Mesenchymal stem cell (in vitro differentiated cells and primary cell): ENCODE measurements around the gene SUPT3H.

Experiments
- DNase-seq: peaks from one replicate; pipeline ENCODE4 v3.0.0-alpha.2; 2013
- H2AFZ ChIP-seq: one replicate; pipeline ENCODE4 v1.6.1; 2013; ENCODE audit warnings: low read depth, mild to moderate bottlenecking, control low read depth, inconsistent platforms, low read length, moderate library complexity
- H2AK5ac ChIP-seq: 2 replicates; pipeline ENCODE4 v1.6.1; 2013; ENCODE audit warnings: low read length, moderate library complexity, mild to moderate bottlenecking, inconsistent platforms; ENCODE audit not compliant: severe bottlenecking
- H2BK120ac ChIP-seq: one replicate; pipeline ENCODE4 v1.6.1; 2013; ENCODE audit warnings: low read depth, mild to moderate bottlenecking, inconsistent platforms, low read length, moderate library complexity
- H2BK12ac ChIP-seq, 2 experiments: one replicate each; pipeline ENCODE4 v1.6.1; 2013; ENCODE audit warnings: inconsistent platforms in 2 of 2, low read length in 2 of 2, mild to moderate bottlenecking in 2 of 2, moderate library complexity in 2 of 2, control low read depth in 1 of 2
- H2BK15ac ChIP-seq: one replicate; pipeline ENCODE4 v1.6.1; 2013; ENCODE audit warnings: mild to moderate bottlenecking, low read depth, inconsistent platforms; ENCODE audit not compliant: poor library complexity, severe bottlenecking
- H2BK5ac ChIP-seq: 2 replicates; pipeline ENCODE4 v1.6.1; 2013; ENCODE audit warnings: low read depth, mild to moderate bottlenecking, low read length, control low read depth, inconsistent platforms; ENCODE audit not compliant: poor library complexity, severe bottlenecking
- H3K14ac ChIP-seq, 2 experiments: one replicate each; pipeline ENCODE4 v1.6.1; 2013; ENCODE audit warnings: inconsistent platforms in 2 of 2, low read length in 2 of 2, control low read depth in 1 of 2, mild to moderate bottlenecking in 1 of 2, moderate library complexity in 1 of 2
- H3K18ac ChIP-seq, 2 experiments: one replicate each; pipeline ENCODE4 v1.6.1; 2013; ENCODE audit warnings: inconsistent platforms in 2 of 2, low read length in 2 of 2, control low read depth in 1 of 2, low read depth in 1 of 2, mild to moderate bottlenecking in 1 of 2
- H3K23ac ChIP-seq, 2 experiments: one replicate each; pipeline ENCODE4 v1.6.1; 2013; ENCODE audit warnings: inconsistent platforms in 2 of 2, low read length in 2 of 2, mild to moderate bottlenecking in 2 of 2, moderate library complexity in 2 of 2, control low read depth in 1 of 2
- H3K27ac ChIP-seq: 2 replicates; pipeline ENCODE4 v1.5.1; 2013; ENCODE audit warnings: mild to moderate bottlenecking, moderate library complexity, low read length, control low read depth, inconsistent platforms; ENCODE audit not compliant: poor library complexity, severe bottlenecking
- H3K27me3 ChIP-seq, 2 experiments: 2 replicates each; pipeline versions ENCODE4 v1.6.1 to v1.7.0; 2013; ENCODE audit warnings: low read length in 2 of 2, mild to moderate bottlenecking in 2 of 2, moderate library complexity in 2 of 2, control low read depth in 1 of 2, inconsistent platforms in 1 of 2; ENCODE audit not compliant: control insufficient read depth in 1 of 2, insufficient read depth in 1 of 2
- H3K36me3 ChIP-seq, 2 experiments: 2 replicates each; pipeline versions ENCODE4 v1.6.1 to v1.7.0; 2013; ENCODE audit warnings: low read length in 2 of 2, control low read depth in 1 of 2, inconsistent platforms in 1 of 2, low read depth in 1 of 2, mild to moderate bottlenecking in 1 of 2; ENCODE audit not compliant: insufficient read depth in 2 of 2, control insufficient read depth in 1 of 2
- H3K4ac ChIP-seq, 2 experiments: one replicate each; pipeline ENCODE4 v1.6.1; 2013; ENCODE audit warnings: inconsistent platforms in 2 of 2, low read length in 2 of 2, mild to moderate bottlenecking in 2 of 2, moderate library complexity in 2 of 2, control low read depth in 1 of 2, low read depth in 1 of 2
- H3K4me1 ChIP-seq: 2 replicates; pipeline ENCODE4 v1.6.1; 2013; ENCODE audit warnings: low read depth, low read length, control low read depth; ENCODE audit not compliant: control insufficient read depth, insufficient read depth
- H3K4me2 ChIP-seq: 2 replicates; pipeline ENCODE4 v1.6.1; 2013; ENCODE audit warnings: low read length, mild to moderate bottlenecking, inconsistent platforms; ENCODE audit not compliant: poor library complexity, severe bottlenecking
- H3K4me3 ChIP-seq, 2 experiments: 2 replicates each; pipeline versions ENCODE4 v1.5.1 to v1.7.0; 2013; ENCODE audit warnings: low read length in 2 of 2, mild to moderate bottlenecking in 2 of 2, control low read depth in 1 of 2, low read depth in 1 of 2; ENCODE audit not compliant: insufficient read depth in 1 of 2
- H3K79me1 ChIP-seq: replicated peaks from 2 replicates; pipeline ENCODE4 v1.6.1; 2013; ENCODE audit warnings: mild to moderate bottlenecking, control low read depth, low read length, inconsistent platforms; ENCODE audit not compliant: poor library complexity, severe bottlenecking
- H3K9ac ChIP-seq: 2 replicates; pipeline ENCODE4 v1.7.0; 2013; ENCODE audit warnings: mild to moderate bottlenecking, low read length, moderate library complexity
- H3K9me3 ChIP-seq: 2 replicates; pipeline ENCODE4 v1.7.0; 2013; ENCODE audit warnings: mild to moderate bottlenecking, low read length; ENCODE audit not compliant: control insufficient read depth
- H4K8ac ChIP-seq: one replicate; pipeline ENCODE4 v1.6.1; 2013; ENCODE audit warnings: inconsistent platforms, mild to moderate bottlenecking, low read length, moderate library complexity
- H4K91ac ChIP-seq: one replicate; pipeline ENCODE4 v1.6.1; 2013; ENCODE audit warnings: mild to moderate bottlenecking, low read length, inconsistent platforms
- WGBS: methylation state at CpG from one replicate; pipeline ENCODE4 v1.1.7; 2013; ENCODE audit warnings: mixed read lengths; 5-methylcytosine and 5-hydroxymethylcytosine counted together

SUPT3H gene

DNA sequence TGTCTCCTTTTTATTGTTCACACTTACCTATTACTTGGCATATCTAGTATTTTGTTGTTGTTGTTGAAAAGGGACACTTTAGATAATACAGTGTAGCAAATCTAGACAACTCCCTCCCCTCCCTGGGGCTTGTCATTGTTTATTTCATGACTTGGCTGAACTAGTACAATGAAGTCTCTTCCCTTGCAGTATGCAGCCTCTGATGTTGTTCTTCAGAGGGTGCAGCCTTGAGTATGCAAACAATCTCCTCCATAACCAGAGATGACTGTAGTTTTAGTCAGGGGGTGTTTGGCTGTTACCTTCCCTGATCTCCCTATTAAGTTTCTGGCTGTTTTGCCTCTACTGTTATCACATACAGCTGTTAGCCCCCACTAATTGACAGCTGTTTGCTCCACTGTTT, 365.0 kb downstream of the SUPT3H start:
- no peaks in the 10 kb centered on the region for H3K4me1 ChIP-seq
- no peak overlapping the region for H2BK15ac ChIP-seq
- H3K27me3 ChIP-seq, result no peaks in the 10 kb centered on the region
- H2BK120ac ChIP-seq, result no peak overlapping the region
- DNase-seq, result no peak
- H3K9ac ChIP-seq, result no peak overlapping the region
- no peak overlapping the region for H2BK12ac ChIP-seq
- H2AFZ ChIP-seq, result no peak overlapping the region
- H3K23ac ChIP-seq, result no peak overlapping the region
- no peak overlapping the region for H3K14ac ChIP-seq
- H3K79me1 ChIP-seq, result no peaks in the 10 kb centered on the region
- no peak overlapping the region for H3K27ac ChIP-seq
- H3K4ac ChIP-seq, result no peak overlapping the region
- H3K36me3 ChIP-seq, result no peaks in the 10 kb centered on the region
- no peak overlapping the region for H3K4me2 ChIP-seq
- H3K18ac ChIP-seq, result no peak overlapping the region
- no peak overlapping the region for H2BK5ac ChIP-seq
- H4K8ac ChIP-seq, result no peak overlapping the region
- no peak overlapping the region for H2AK5ac ChIP-seq
- peaks cover 4% of the 10 kb centered on the region for H3K9me3 ChIP-seq
- no peak overlapping the region for H4K91ac ChIP-seq
- H3K4me3 ChIP-seq, result no peak overlapping the region

- H2AK5ac ChIP-seq, result no peak overlapping the region
- no peak overlapping the region for H3K4me3 ChIP-seq
- no peak overlapping the region for H3K4me2 ChIP-seq
- no peak overlapping the region for H3K18ac ChIP-seq
- no peak overlapping the region for H3K9ac ChIP-seq
- 100% methylated on average over 1 of the region's 3 CpGs for WGBS
- no peaks in the 10 kb centered on the region for H3K27me3 ChIP-seq
- H4K91ac ChIP-seq, result no peak overlapping the region
- H2BK15ac ChIP-seq, result no peak overlapping the region
- H3K23ac ChIP-seq, result no peak overlapping the region
- H3K4ac ChIP-seq, result no peak overlapping the region
- no peak overlapping the region for H2BK120ac ChIP-seq
- no peak overlapping the region for H2AFZ ChIP-seq
- no peaks in the 10 kb centered on the region for H3K79me1 ChIP-seq
- no peak overlapping the region for H4K8ac ChIP-seq
- no peak overlapping the region for H2BK5ac ChIP-seq
- no peak overlapping the region for H3K14ac ChIP-seq
- DNase-seq, result no peak
- H3K36me3 ChIP-seq, result no peaks in the 10 kb centered on the region
- no peak overlapping the region for H2BK12ac ChIP-seq
- peaks cover 4% of the 10 kb centered on the region for H3K9me3 ChIP-seq
- no peaks in the 10 kb centered on the region for H3K4me1 ChIP-seq
- no peak overlapping the region for H3K27ac ChIP-seq
Observed at GRCh38 chr6:45009576-45009975, 368.2 kb downstream of the SUPT3H start.

GRCh38 chr6:45006893-45007292, 370.8 kb downstream of the SUPT3H start:
- Histone ChIP-seq H3K9me3 (peaks cover 2% of the 10 kb centered on the region), H4K8ac (no peak overlapping the region), H2AK5ac (no peak overlapping the region), H3K79me1 (no peaks in the 10 kb centered on the region), H3K4ac (no peak overlapping the region), H3K4me2 (no peak overlapping the region), H3K27me3 (no peaks in the 10 kb centered on the region), H2BK5ac (no peak overlapping the region), H2BK120ac (no peak overlapping the region), H3K36me3 (no peaks in the 10 kb centered on the region), H2BK15ac (no peak overlapping the region), H2BK12ac (no peak overlapping the region), H3K18ac (no peak overlapping the region), H3K9ac (no peak overlapping the region), H3K14ac (no peak overlapping the region), H3K4me3 (no peak overlapping the region), H3K27ac (no peak overlapping the region), H3K4me1 (no peaks in the 10 kb centered on the region), H2AFZ (no peak overlapping the region), H4K91ac (no peak overlapping the region), H3K23ac (no peak overlapping the region)
- DNase-seq, result no peak
- no CpG with 5 or more reads among the region's 3 CpGs for WGBS

DNA sequence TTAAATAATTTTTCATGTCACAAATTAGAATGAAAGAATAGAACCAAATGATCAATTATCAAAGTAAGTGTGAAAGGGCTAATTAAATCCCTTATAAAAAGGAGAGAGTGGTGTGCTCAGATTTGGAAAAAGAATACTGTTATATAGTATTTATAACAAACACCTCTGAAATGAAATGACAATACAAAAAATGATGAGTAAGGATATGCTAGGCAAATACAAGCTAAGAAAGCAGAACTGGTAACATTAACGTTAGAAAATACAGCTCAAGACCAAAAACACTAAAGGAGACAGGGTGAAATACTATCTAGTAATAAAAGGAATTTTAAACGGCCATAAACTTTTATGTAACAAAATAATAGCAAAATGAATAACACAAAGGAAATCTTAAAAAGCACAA, 373.8 kb downstream of the SUPT3H start:
- no peak overlapping the region for H3K23ac ChIP-seq
- H2BK12ac ChIP-seq, result no peak overlapping the region
- no peak overlapping the region for H2AK5ac ChIP-seq
- H2AFZ ChIP-seq, result no peak overlapping the region
- no peaks in the 10 kb centered on the region for H3K4me1 ChIP-seq
- DNase-seq, result no peak
- no peaks in the 10 kb centered on the region for H3K27me3 ChIP-seq
- H3K36me3 ChIP-seq, result no peaks in the 10 kb centered on the region
- H4K91ac ChIP-seq, result no peak overlapping the region
- H2BK120ac ChIP-seq, result no peak overlapping the region
- H3K18ac ChIP-seq, result no peak overlapping the region
- H3K27ac ChIP-seq, result no peak overlapping the region
- H3K79me1 ChIP-seq, result no peaks in the 10 kb centered on the region
- H3K9ac ChIP-seq, result no peak overlapping the region
- H2BK15ac ChIP-seq, result no peak overlapping the region
- H4K8ac ChIP-seq, result no peak overlapping the region
- H3K4ac ChIP-seq, result no peak overlapping the region
- H2BK5ac ChIP-seq, result no peak overlapping the region
- H3K4me3 ChIP-seq, result no peak overlapping the region
- no CpG with 5 or more reads among the region's 2 CpGs for WGBS
- no peak overlapping the region for H3K14ac ChIP-seq
- no peaks in the 10 kb centered on the region for H3K9me3 ChIP-seq
- H3K4me2 ChIP-seq, result no peak overlapping the region
